Endothelial cell of umbilical vein (primary cell): ENCODE measurements around the gene PLPP1. TPM values are rescaled to one million over a fixed set of nuclear protein-coding genes. Genes with fewer than 3 reads are reported as not detected.

Experiments
- BruUV-seq: library from RNA; stranded (reverse); fragments of 400-500 nt; replicated peaks from 2 replicates; lab custom pipeline; 2021; lab: Mats Ljungman, UMichigan
- CTCF ChIA-PET: fragments of 300-600, 350-600 bp; sonication (Branson Sonifier 250); formaldehyde crosslinking; loops from one replicate; lab custom pipeline; 2021; ENCODE audit warnings: antibody characterized with exemption, inconsistent platforms; lab: Charles Lee
- POLR2A ChIA-PET: fragments of 300-600, 350-600 bp; sonication (Branson Sonifier 250); formaldehyde crosslinking; loops from one replicate; lab custom pipeline; 2021; ENCODE audit warnings: antibody characterized with exemption, inconsistent platforms; lab: Charles Lee
- DNase-seq: peaks from one replicate; pipeline ENCODE4 v3.0.0-alpha.2; 2011; ENCODE audit warnings: low read depth, low spot score
- FAIRE-seq: peaks from 2 replicates; lab custom pipeline; 2011; peaks lifted over from hg19 to GRCh38; lab: Jason Lieb, UNC
- H2AFZ ChIP-seq: 2 replicates; pipeline ENCODE4 v1.6.0; 2012; ENCODE audit warnings: low read depth, low read length, control low read depth, inconsistent platforms
- H3K27ac ChIP-seq: 2 replicates; pipeline ENCODE4 v1.5.1; 2011; ENCODE audit warnings: low read depth, mild to moderate bottlenecking, control low read depth, low read length, moderate library complexity; ENCODE audit not compliant: insufficient read depth
- H3K27me3 ChIP-seq, 2 experiments: 2 replicates each; pipeline versions ENCODE4 v1.6.0 to v1.6.1; 2011; ENCODE audit warnings: low read length in 2 of 2, mixed read lengths in 1 of 2; ENCODE audit not compliant: control insufficient read depth in 2 of 2, insufficient read depth in 2 of 2
- H3K36me3 ChIP-seq, 2 experiments: 2 replicates in 1 of 2; 3 replicates in 1 of 2; pipeline ENCODE4 v1.5.1; 2011; ENCODE audit warnings: low read length in 2 of 2, mild to moderate bottlenecking in 1 of 2, moderate library complexity in 1 of 2; ENCODE audit not compliant: control insufficient read depth in 2 of 2, insufficient read depth in 2 of 2; ENCODE audit errors: extremely low read depth in 1 of 2
- H3K4me1 ChIP-seq: 3 replicates; pipeline ENCODE4 v1.5.1; 2011; ENCODE audit warnings: mild to moderate bottlenecking, low read length; ENCODE audit not compliant: control insufficient read depth, insufficient read depth; ENCODE audit errors: extremely low read depth
- H3K4me2 ChIP-seq: 2 replicates; pipeline ENCODE4 v1.6.1; 2011; ENCODE audit warnings: low read length, control low read depth, mixed read lengths; ENCODE audit not compliant: insufficient read depth
- H3K4me3 ChIP-seq, 3 experiments: fragments of 200-600 bp in 1 of 3; sonication (generic), shearing (Covaris generic) in 1 of 3; replicated peaks in 1 of 3; 2 replicates each; pipeline ENCODE4 v1.5.1; 2011 to 2016; ENCODE audit warnings: control low read depth in 3 of 3, low read length in 3 of 3, mild to moderate bottlenecking in 2 of 3, inconsistent platforms in 1 of 3, low read depth in 1 of 3, moderate library complexity in 1 of 3; ENCODE audit not compliant: insufficient read depth in 1 of 3
- H3K79me2 ChIP-seq: 2 replicates; pipeline ENCODE4 v1.6.0; 2012; ENCODE audit warnings: low read length, inconsistent platforms; ENCODE audit not compliant: control insufficient read depth, insufficient read depth
- H3K9ac ChIP-seq: replicated peaks from 2 replicates; pipeline ENCODE3; 2011; ENCODE audit warnings: low read length, control low read depth; ENCODE audit not compliant: insufficient read depth; ENCODE audit errors: extremely low read depth
- H3K9me1 ChIP-seq: replicated peaks from 3 replicates; pipeline ENCODE4 v1.6.0; 2011; ENCODE audit warnings: mild to moderate bottlenecking, low read length; ENCODE audit not compliant: control insufficient read depth, insufficient read depth; ENCODE audit errors: extremely low read depth
- H3K9me3 ChIP-seq: replicated peaks from 2 replicates; pipeline ENCODE4 v1.5.1; 2012; ENCODE audit warnings: low read length, inconsistent platforms; ENCODE audit not compliant: control insufficient read depth, insufficient read depth
- H4K20me1 ChIP-seq: replicated peaks from 2 replicates; pipeline ENCODE3; 2011; ENCODE audit warnings: mild to moderate bottlenecking, low read length; ENCODE audit not compliant: control insufficient read depth, insufficient read depth; ENCODE audit errors: extremely low read depth
- CTCF ChIP-seq, 2 donors: IDR thresholded peaks; 1 replicate in 1 of 2; 2 replicates in 1 of 2; pipeline ENCODE4 v1.5.1; 2011; ENCODE audit warnings: low read length in 2 of 2, mild to moderate bottlenecking in 2 of 2, moderate library complexity in 2 of 2, control low read depth in 1 of 2, inconsistent platforms in 1 of 2, low read depth in 1 of 2; ENCODE audit not compliant: insufficient read depth in 1 of 2; ENCODE audit errors: extremely low read depth in 1 of 2
- EZH2 ChIP-seq: IDR thresholded peaks from 2 replicates; pipeline ENCODE4 v1.6.1; 2012; ENCODE audit warnings: borderline replicate concordance, low read depth, mild to moderate bottlenecking, moderate library complexity, low read length, inconsistent platforms; ENCODE audit not compliant: severe bottlenecking
- FOS ChIP-seq: IDR thresholded peaks from 2 replicates; pipeline ENCODE4 v1.6.1; 2011; ENCODE audit warnings: mild to moderate bottlenecking, low read length, moderate library complexity, borderline replicate concordance; ENCODE audit not compliant: insufficient read depth
- GATA2 ChIP-seq: IDR thresholded peaks from 2 replicates; pipeline ENCODE4 v1.7.0; 2011; ENCODE audit warnings: low read depth, mild to moderate bottlenecking, moderate library complexity, mixed read lengths, low read length; ENCODE audit not compliant: insufficient read length, insufficient read depth
- JUN ChIP-seq: IDR thresholded peaks from 2 replicates; pipeline ENCODE4 v1.6.1; 2011; ENCODE audit warnings: borderline replicate concordance, low read depth; ENCODE audit not compliant: insufficient read length, insufficient read depth
- MYC ChIP-seq: IDR thresholded peaks from one replicate; pipeline ENCODE4 v1.6.1; 2011; ENCODE audit warnings: mild to moderate bottlenecking, low read depth, low read length
- POLR2A ChIP-seq: IDR thresholded peaks from 2 replicates; pipeline ENCODE4 v1.6.1; 2012; ENCODE audit warnings: low read depth, mild to moderate bottlenecking, control low read depth, low read length
- POLR2AphosphoS5 ChIP-seq: IDR thresholded peaks from 2 replicates; pipeline ENCODE4 v1.6.1; 2012; ENCODE audit warnings: low read depth, mild to moderate bottlenecking, control low read depth, low read length, moderate library complexity; ENCODE audit not compliant: insufficient read depth
- dilution Hi-C: fragments of 300-500 bp; cut with MboI; formaldehyde crosslinking; loops from one replicate; pipeline ENCODE4 v1.15.0; 2019; ENCODE audit warnings: low sequenced_read_pairs; ENCODE audit not compliant: extremely low pct_ligation_motif_present
- intact Hi-C: fragments of 100-400 bp; cut with micrococcal nuclease; formaldehyde crosslinking; loops from one replicate; pipeline ENCODE4 v1.10.0; 2022
- polyA plus RNA-seq, 4 experiments: library from polyadenylated mRNA; depleted of rRNA in 3 of 4; stranded (reverse) in 3 of 4; unstranded in 1 of 4; fragments of >200 nt; gene quantifications; 2 replicates each; pipeline versions ENCODE4 v1.2.1 to v1.2.3, GENCODE V29; 2011 to 2012; ENCODE audit warnings: missing spikeins in 1 of 4
- total RNA-seq: library from RNA; stranded (reverse); gene quantifications from 2 replicates; pipeline ENCODE4 v1.2.3, GENCODE V29; 2021
- TF ChIP-seq, protein P1 (sequence below): IDR thresholded peaks from 2 replicates; pipeline ENCODE4 v1.6.1; 2011; ENCODE audit not compliant: insufficient read depth, insufficient read length

PLPP1 gene
- total and polyA plus RNA-seq, 2 donors (not counting 3 experiments of a cell fraction or from before 2014, with no cell fraction given) = 14.3 to 25.9 TPM

GRCh38 chr5:55511010-55511409 is 23.8 kb downstream of the PLPP1 start:
- no peak overlapping the region for H3K4me2 ChIP-seq
- no peaks in the 10 kb centered on the region for H3K27me3 ChIP-seq
- no peak for FAIRE-seq

More at GRCh38 chr5:55511010-55511409, 23.8 kb downstream of the PLPP1 start:
- Histone ChIP-seq H3K4me3 (no peak overlapping the region), H3K9ac (no peak overlapping the region), H2AFZ (no peak overlapping the region), H4K20me1 (no peaks in the 10 kb centered on the region), H3K9me3 (no peaks in the 10 kb centered on the region), H3K79me2 (no peaks in the 10 kb centered on the region), H3K27ac (no peak overlapping the region), H3K4me1 (no peaks in the 10 kb centered on the region), H3K9me1 (no peaks in the 10 kb centered on the region), H3K36me3 (no peaks in the 10 kb centered on the region)
- DNase-seq = no peak
- no TSS peak for BruUV-seq
- CTCF ChIA-PET = no interaction called here
- TF ChIP-seq POLR2AphosphoS5 (no peak), EZH2 (no peak), FOS (no peak), POLR2A (no peak), JUN (no peak), CTCF (IDR thresholded peaks at IDR 0.05; ENCODE audit: extremely low read depth in 1 of 2, insufficient read depth in 1 of 2, low read depth in 1 of 2, low read length in 2 of 2) (no peak), GATA2 (no peak), MYC (no peak)
- TF ChIP-seq, protein P1, sequence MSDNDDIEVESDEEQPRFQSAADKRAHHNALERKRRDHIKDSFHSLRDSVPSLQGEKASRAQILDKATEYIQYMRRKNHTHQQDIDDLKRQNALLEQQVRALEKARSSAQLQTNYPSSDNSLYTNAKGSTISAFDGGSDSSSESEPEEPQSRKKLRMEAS = no peak
- intact Hi-C loops = no loop called here
- dilution Hi-C loops = no loop called here
- POLR2A ChIA-PET = no interaction called here
